Measurements from ENCODE around the gene CYTH2. TPM values are rescaled to one million over a fixed set of nuclear protein-coding genes. Genes with fewer than 3 reads are reported as not detected.

The CYTH2 gene, protein sequence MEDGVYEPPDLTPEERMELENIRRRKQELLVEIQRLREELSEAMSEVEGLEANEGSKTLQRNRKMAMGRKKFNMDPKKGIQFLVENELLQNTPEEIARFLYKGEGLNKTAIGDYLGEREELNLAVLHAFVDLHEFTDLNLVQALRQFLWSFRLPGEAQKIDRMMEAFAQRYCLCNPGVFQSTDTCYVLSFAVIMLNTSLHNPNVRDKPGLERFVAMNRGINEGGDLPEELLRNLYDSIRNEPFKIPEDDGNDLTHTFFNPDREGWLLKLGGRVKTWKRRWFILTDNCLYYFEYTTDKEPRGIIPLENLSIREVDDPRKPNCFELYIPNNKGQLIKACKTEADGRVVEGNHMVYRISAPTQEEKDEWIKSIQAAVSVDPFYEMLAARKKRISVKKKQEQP
- total RNA-seq: 66.7 and 101 TPM in 2 replicates

GRCh38 chr19:48469289-48469881 is at the start of gene CYTH2:
TSS of gene CYTH2 (plus strand) at chr19:48469369. CDS start at chr19:48469508, 139 bp downstream.

GRCh38 chr19:48445606-48446481 is 23.3 kb upstream of the CYTH2 start, which contains the start of gene GRWD1:
TSS of gene GRWD1 (plus strand) at chr19:48445983. CDS start at chr19:48446006, 23 bp downstream.

DNA sequence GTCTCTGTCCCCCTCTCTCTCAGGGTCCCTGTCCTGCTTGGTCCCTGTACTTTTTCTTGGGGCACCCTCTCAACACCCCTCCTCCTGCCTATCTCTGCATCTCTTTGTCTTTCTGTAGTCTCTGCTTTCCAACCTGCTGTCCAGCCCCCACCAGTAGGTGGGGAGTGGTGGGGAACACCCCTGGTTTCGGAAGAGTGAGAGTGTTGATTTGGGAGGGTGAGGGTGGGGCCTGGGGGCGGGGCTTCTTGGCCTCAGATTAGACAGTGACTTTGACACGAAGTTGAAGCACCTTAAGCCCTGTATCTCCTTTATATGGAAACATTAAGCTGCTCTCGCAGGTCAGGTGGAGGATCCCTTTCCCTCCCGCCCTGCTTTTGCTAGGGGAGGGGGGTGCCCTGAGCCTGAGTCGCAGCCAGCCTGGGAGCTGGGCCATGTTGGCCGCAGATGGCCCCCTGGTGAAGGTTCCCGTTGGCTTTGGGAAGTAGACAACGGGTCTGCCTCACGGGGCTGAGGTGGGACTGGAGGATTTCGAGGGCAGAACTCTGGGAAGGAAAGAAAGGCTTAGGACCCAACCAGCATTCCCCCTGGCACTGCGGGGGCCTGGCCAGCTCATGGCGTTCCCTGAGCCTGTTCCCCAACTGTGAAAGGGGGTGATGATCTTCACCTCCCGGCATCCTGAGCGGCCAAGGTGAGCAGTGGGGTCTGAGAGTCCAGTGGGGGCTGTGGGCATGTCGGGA is 13.8 kb upstream of the CYTH2 start, which contains the start of gene KCNJ14:
TSS of gene KCNJ14 (plus strand) at position 404 of the 737 bp plus-strand sequence. CDS start 6,151 bp downstream, outside the sequence.

DNA sequence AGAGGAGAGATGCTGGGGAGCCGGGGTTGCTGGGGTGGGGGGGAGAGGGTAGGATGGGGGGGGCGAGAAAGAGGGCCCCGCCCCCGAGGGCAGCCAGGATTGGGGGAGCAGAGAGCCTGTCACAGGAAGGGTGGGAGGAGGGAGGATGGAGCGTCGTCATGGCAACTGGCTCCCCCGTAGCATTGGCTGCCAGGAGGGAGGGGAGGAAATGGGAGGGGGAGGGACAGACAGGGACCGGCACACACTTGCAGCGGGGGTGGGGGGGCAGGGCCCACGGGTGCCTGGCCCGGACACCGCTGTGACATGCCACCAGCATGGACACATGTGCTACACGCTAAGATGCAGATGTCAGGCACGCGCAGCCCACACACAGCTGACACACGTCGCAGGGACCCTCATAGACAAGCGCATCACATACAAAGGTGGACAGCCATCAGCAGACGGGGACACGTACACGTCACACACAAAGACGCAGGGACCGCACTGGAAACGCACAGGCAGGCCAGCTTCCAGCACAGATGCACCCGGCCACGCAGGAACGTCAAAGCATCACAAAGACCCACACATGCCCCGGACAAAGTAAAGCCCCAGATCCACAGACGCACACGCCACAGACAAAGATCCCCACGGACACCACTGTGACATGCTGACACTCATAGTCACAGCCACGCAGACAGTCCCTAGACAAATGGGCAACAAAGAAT is 42.8 kb downstream of the CYTH2 start, which contains the start of gene LMTK3:
TSS of gene LMTK3 (minus strand) at position 36 of the 704 bp plus-strand sequence. CDS start 259 bp downstream, outside the sequence.

Other genes with a start within 250 kb of the CYTH2 start
- 91.9 and 127 TPM in 2 replicates for gene CARD8, start 213.5 kb upstream of the CYTH2 start, total RNA-seq
- 0.65 and 2.9 TPM in 2 replicates for gene ZNF114, start 199.3 kb upstream of the CYTH2 start, total RNA-seq
- 22.4 and 33.9 TPM in 2 replicates for gene EMP3, start 143.8 kb upstream of the CYTH2 start, total RNA-seq
- 1.7 and 2.9 TPM in 2 replicates for gene TMEM143, start 105.4 kb upstream of the CYTH2 start, total RNA-seq
- gene SYNGR4, start 105.0 kb upstream of the CYTH2 start, total RNA-seq: not detected in 2 replicates
- 29.8 and 35.1 TPM in 2 replicates for gene KDELR1, start 77.8 kb upstream of the CYTH2 start, total RNA-seq
- 0.15 and 0.32 TPM in 2 replicates for gene GRIN2D, start 75.7 kb upstream of the CYTH2 start, total RNA-seq
- gene GRWD1, start 23.4 kb upstream of the CYTH2 start, total RNA-seq: 44.5 and 65.8 TPM in 2 replicates
- 0.30 and 0.32 TPM in 2 replicates for gene KCNJ14, start 13.8 kb upstream of the CYTH2 start, total RNA-seq
- under 0.01 and 0.61 TPM in 2 replicates for gene LMTK3, start 42.5 kb downstream of the CYTH2 start, total RNA-seq
- not detected in 2 replicates for gene SULT2B1, start 82.8 kb downstream of the CYTH2 start, total RNA-seq
- gene SPACA4, start 137.4 kb downstream of the CYTH2 start, total RNA-seq: not detected in 2 replicates
- gene FAM83E, start 145.7 kb downstream of the CYTH2 start, total RNA-seq: 0.65 and 1.1 TPM in 2 replicates
- 2,633 and 3,123 TPM in 2 replicates for gene RPL18, start 149.8 kb downstream of the CYTH2 start, total RNA-seq
- 8.4 and 10.5 TPM in 2 replicates for gene SPHK2, start 150.1 kb downstream of the CYTH2 start, total RNA-seq
- 1.2 and 1.6 TPM in 2 replicates for gene DBP, start 168.0 kb downstream of the CYTH2 start, total RNA-seq
- 0.65 and 1.2 TPM in 2 replicates for gene CA11, start 176.8 kb downstream of the CYTH2 start, total RNA-seq
- gene NTN5, start 203.6 kb downstream of the CYTH2 start, total RNA-seq: not detected in 2 replicates
- not detected in 2 replicates for gene FUT2, start 226.6 kb downstream of the CYTH2 start, total RNA-seq